Hepatocyte (in vitro differentiated cells): ENCODE data around the gene P4HB. TPM values are rescaled to one million over a fixed set of nuclear protein-coding genes. Genes with fewer than 3 reads are reported as not detected.

Source experiments
- DNase-seq: peaks from one replicate; pipeline ENCODE4 v3.0.0-alpha.2; 2016; ENCODE audit warnings: low spot score
- H2AFZ ChIP-seq: fragments of 200-600 bp; sonication (generic); 2 replicates; pipeline ENCODE4 v1.6.0; 2016; ENCODE audit warnings: antibody characterized with exemption, mild to moderate bottlenecking
- H3K27ac ChIP-seq: fragments of 200-600 bp; sonication (generic); 2 replicates; pipeline ENCODE4 v1.5.1; 2016; ENCODE audit warnings: mild to moderate bottlenecking
- H3K27me3 ChIP-seq: fragments of 200-600 bp; sonication (generic); 2 replicates; pipeline ENCODE4 v1.6.1; 2016
- H3K36me3 ChIP-seq: fragments of 200-600 bp; sonication (generic); replicated peaks from 2 replicates; pipeline ENCODE4 v1.5.1; 2016; ENCODE audit warnings: low read depth; ENCODE audit not compliant: insufficient read depth
- H3K4me1 ChIP-seq: fragments of 200-600 bp; sonication (generic); 2 replicates; pipeline ENCODE4 v1.5.1; 2016; ENCODE audit warnings: mild to moderate bottlenecking, moderate library complexity; ENCODE audit not compliant: insufficient read depth
- H3K4me2 ChIP-seq: fragments of 200-600 bp; sonication (generic); 2 replicates; pipeline ENCODE4 v1.6.0; 2016
- H3K4me3 ChIP-seq: fragments of 200-600 bp; sonication (generic); 2 replicates; pipeline ENCODE4 v1.5.1; 2016; ENCODE audit warnings: mild to moderate bottlenecking
- H3K79me2 ChIP-seq: fragments of 200-600 bp; sonication (generic); 2 replicates; pipeline ENCODE4 v1.6.0; 2017; ENCODE audit warnings: mild to moderate bottlenecking
- H3K9me2 ChIP-seq: fragments of 200-600 bp; sonication (generic); replicated peaks from 2 replicates; pipeline ENCODE4 v1.6.0; 2017; ENCODE audit warnings: mild to moderate bottlenecking; ENCODE audit not compliant: insufficient read depth
- H3K9me3 ChIP-seq: fragments of 200-600 bp; sonication (generic); 2 replicates; pipeline ENCODE4 v1.5.1; 2016; ENCODE audit warnings: low read depth, mild to moderate bottlenecking
- H4K20me1 ChIP-seq: fragments of 200-600 bp; sonication (generic); 2 replicates; pipeline ENCODE4 v1.6.0; 2016; ENCODE audit warnings: mild to moderate bottlenecking; ENCODE audit not compliant: insufficient read depth, poor library complexity, severe bottlenecking
- CTCF ChIP-seq: fragments of 200-600 bp; sonication (generic); IDR thresholded peaks from 2 replicates; pipeline ENCODE4 v1.5.1; 2016; ENCODE audit warnings: antibody characterized with exemption, mild to moderate bottlenecking; ENCODE audit not compliant: poor library complexity
- EZH2 ChIP-seq: fragments of 200-600 bp; sonication (generic); IDR thresholded peaks from 2 replicates; pipeline ENCODE4 v1.6.1; 2016; ENCODE audit warnings: antibody characterized with exemption, mild to moderate bottlenecking, borderline replicate concordance
- EZH2phosphoT487 ChIP-seq: fragments of 200-600 bp; sonication (generic); IDR thresholded peaks from one replicate; pipeline ENCODE4 v1.6.1; 2018; ENCODE audit warnings: antibody characterized with exemption, mild to moderate bottlenecking, low read depth, moderate library complexity; ENCODE audit not compliant: unreplicated experiment, severe bottlenecking
- WGBS: methylation state at CpG from one replicate; pipeline ENCODE4 v1.1.6; 2016; ENCODE audit warnings: low lambda C conversion rate; ENCODE audit errors: missing lambda C conversion rate; 5-methylcytosine and 5-hydroxymethylcytosine counted together
- polyA plus RNA-seq: library from polyadenylated mRNA; unstranded; fragments of >200 nt; fragmentation: Nextera tagmentation; extraction: Ambion mirVana; gene quantifications from 2 replicates; pipeline ENCODE4 v1.2.1, GENCODE V29; 2016
- total RNA-seq: library from RNA; depleted of rRNA; stranded (reverse); fragments of >200 nt; gene quantifications from 2 replicates; pipeline ENCODE4 v1.2.3, GENCODE V29; 2014

The P4HB gene
- total and polyA plus RNA-seq, 2 experiments from 2014 or later = 1,240 to 1,316 TPM

- 97% methylated on average over 41 of the region's 44 CpGs for WGBS
- DNase-seq = no peak
- Histone ChIP-seq H3K9me3 (no peaks in the 10 kb centered on the region), H4K20me1 (no peaks in the 10 kb centered on the region), H3K4me1 (peaks cover 6% of the 10 kb centered on the region), H2AFZ (no peak overlapping the region), H3K4me2 (no peak overlapping the region), H3K36me3 (no peaks in the 10 kb centered on the region), H3K27ac (no peak overlapping the region), H3K79me2 (peaks cover 53% of the 10 kb centered on the region), H3K9me2 (no peaks in the 10 kb centered on the region), H3K4me3 (no peak overlapping the region), H3K27me3 (no peaks in the 10 kb centered on the region)
- TF ChIP-seq EZH2 = no peak
- no peak for TF ChIP-seq CTCF
- TF ChIP-seq EZH2phosphoT487 = no peak
Observed at GRCh38 chr17:81888105-81888987, 28.0 kb upstream of the P4HB start.

- Histone ChIP-seq H4K20me1 (no peaks in the 10 kb centered on the region), H3K36me3 (no peaks in the 10 kb centered on the region), H3K4me2 (no peak overlapping the region), H3K9me2 (no peaks in the 10 kb centered on the region), H3K4me1 (peaks cover 6% of the 10 kb centered on the region), H3K79me2 (peaks cover 39% of the 10 kb centered on the region), H3K9me3 (no peaks in the 10 kb centered on the region), H2AFZ (no peak overlapping the region), H3K27me3 (no peaks in the 10 kb centered on the region), H3K4me3 (no peak overlapping the region), H3K27ac (no peak overlapping the region)
- no peak for DNase-seq
- TF ChIP-seq EZH2phosphoT487 = no peak
- TF ChIP-seq EZH2 = no peak
- TF ChIP-seq CTCF = no peak
- WGBS = 94% methylated on average over 11 of the region's 11 CpGs
Observed at GRCh38 chr17:81885869-81886548, 25.7 kb upstream of the P4HB start.

- no peak overlapping the region for H3K4me3 ChIP-seq
- H3K9me3 ChIP-seq = no peaks in the 10 kb centered on the region
- H4K20me1 ChIP-seq = no peaks in the 10 kb centered on the region
- peaks cover 33% of the 10 kb centered on the region for H3K79me2 ChIP-seq
- no peaks in the 10 kb centered on the region for H3K9me2 ChIP-seq
- peaks cover 6% of the 10 kb centered on the region for H3K4me1 ChIP-seq
- H3K27ac ChIP-seq = no peak overlapping the region
- H3K4me2 ChIP-seq = no peak overlapping the region
- whole genome bisulfite sequencing = 94% methylated on average over 10 of the region's 10 CpGs
- H3K27me3 ChIP-seq = no peaks in the 10 kb centered on the region
- no peak overlapping the region for H2AFZ ChIP-seq
- TF ChIP-seq CTCF (no peak), EZH2phosphoT487 (no peak), EZH2 (no peak)
- no peaks in the 10 kb centered on the region for H3K36me3 ChIP-seq
- DNase-seq = no peak
Observed at GRCh38 chr17:81885454-81885853, 25.1 kb upstream of the P4HB start.
